ENCODE results near the gene FOXO3. TPM values are rescaled to one million over a fixed set of nuclear protein-coding genes. Genes with fewer than 3 reads are reported as not detected.

The FOXO3 gene
- total RNA-seq, 1 experiment from 2014 or later, result 43.8 TPM

GRCh38 chr6:108684771-108685329 lies 124.1 kb downstream of the FOXO3 start:
- Histone ChIP-seq H3K27ac (ENCODE audit: low read length) (peak overlapping the region; percentile 62), H3K9me3 (ENCODE audit: control insufficient read depth, insufficient read depth, low read depth, low read length) (no peaks in the 10 kb centered on the region), H3K36me3 (ENCODE audit: control insufficient read depth, insufficient read depth, low read length) (no peaks in the 10 kb centered on the region), H3K4me3 (ENCODE audit: low read depth in 2 of 2, low read length in 2 of 2) (no peak overlapping the region), H3K27me3 (ENCODE audit: control insufficient read depth, insufficient read depth, low read length) (no peaks in the 10 kb centered on the region), H3K4me1 (ENCODE audit: control insufficient read depth, insufficient read depth, low read length) (peaks cover 6% of the 10 kb centered on the region; the same call in 1 of the 2 replicates)
- no TSS peak for BruUV-seq (replicated peaks)
- POLR2A ChIA-PET, result interaction anchor here (0.7 kb wide), 1 partner anchor 119 kb away, joined by 3 read pairs; no protein-coding TSS in a partner anchor
- CTCF ChIA-PET, result no interaction called here
- ATAC-seq, result peak; percentile 54; the same call in 1 of the 2 replicates
- intact Hi-C loops (cut with micrococcal nuclease; ENCODE audit: unreplicated experiment) (no loop called here), in situ Hi-C loops (cut with HindIII; ENCODE audit: low pct_unique_long_range_greater_than_20kb, low sequenced_read_pairs) (no loop called here)
- TF ChIP-seq TCF7L2 (IDR thresholded peaks at IDR 0.05; ENCODE audit: low read depth, low read length) (no peak), POLR2AphosphoS5 (IDR thresholded peaks at IDR 0.05; ENCODE audit: low read depth, low read length) (no peak), CTCF (IDR thresholded peaks at IDR 0.05) (no peak), SIN3A (IDR thresholded peaks at IDR 0.05; ENCODE audit: borderline replicate concordance, insufficient read depth, low read depth, low read length) (no peak), REST (IDR thresholded peaks at IDR 0.05; ENCODE audit: insufficient read depth in 1 of 2, low read depth in 2 of 2, low read length in 1 of 2) (no peak)
- DNase-seq (ENCODE audit: low read depth, low spot score), result no peak

GRCh38 chr6:108685970-108686369 lies 125.3 kb downstream of the FOXO3 start:
- Histone ChIP-seq H3K4me3 (ENCODE audit: low read depth in 2 of 2, low read length in 2 of 2) (no peak overlapping the region), H3K27ac (ENCODE audit: low read length) (no peak overlapping the region; the same call in 1 of the 2 replicates), H3K9me3 (ENCODE audit: control insufficient read depth, insufficient read depth, low read depth, low read length) (no peaks in the 10 kb centered on the region), H3K4me1 (ENCODE audit: control insufficient read depth, insufficient read depth, low read length) (peaks cover 6% of the 10 kb centered on the region; the same call in 1 of the 2 replicates), H3K27me3 (ENCODE audit: control insufficient read depth, insufficient read depth, low read length) (no peaks in the 10 kb centered on the region), H3K36me3 (ENCODE audit: control insufficient read depth, insufficient read depth, low read length) (no peaks in the 10 kb centered on the region)
- TF ChIP-seq CTCF (IDR thresholded peaks at IDR 0.05) (no peak), POLR2AphosphoS5 (IDR thresholded peaks at IDR 0.05; ENCODE audit: low read depth, low read length) (no peak), SIN3A (IDR thresholded peaks at IDR 0.05; ENCODE audit: borderline replicate concordance, insufficient read depth, low read depth, low read length) (no peak), TCF7L2 (IDR thresholded peaks at IDR 0.05; ENCODE audit: low read depth, low read length) (no peak), REST (IDR thresholded peaks at IDR 0.05; ENCODE audit: insufficient read depth in 1 of 2, low read depth in 2 of 2, low read length in 1 of 2) (no peak)
- in situ Hi-C loops (cut with HindIII; ENCODE audit: low pct_unique_long_range_greater_than_20kb, low sequenced_read_pairs) (no loop called here), intact Hi-C loops (cut with micrococcal nuclease; ENCODE audit: unreplicated experiment) (no loop called here)
- DNase-seq (ENCODE audit: low read depth, low spot score) (no peak), ATAC-seq (no peak)
- ChIA-PET POLR2A (interaction anchor here (0.6 kb wide), 1 partner anchor 1238 kb away, joined by 16 read pairs; no protein-coding TSS in a partner anchor), CTCF (no interaction called here)
- BruUV-seq (replicated peaks), result no TSS peak
